Activated T-helper 1 cell treated with anti-CD3 and anti-CD28 coated beads, Interleukin-2, amount 50 U/mL, for 16 hours (primary cell): Measurements from ENCODE around the gene NDST4.
"Not testable (repeated sequence)": the region's sequence is repeated elsewhere in the genome, so short reads cannot be mapped to it uniquely, and the experiment has no call there.

Experiments
- DNase-seq, 2 donors: peaks; one replicate each; pipeline ENCODE4 v3.0.0-alpha.2; 2020; ENCODE audit warnings: low read depth in 1 of 2, low spot score in 1 of 2

Gene NDST4

DNA sequence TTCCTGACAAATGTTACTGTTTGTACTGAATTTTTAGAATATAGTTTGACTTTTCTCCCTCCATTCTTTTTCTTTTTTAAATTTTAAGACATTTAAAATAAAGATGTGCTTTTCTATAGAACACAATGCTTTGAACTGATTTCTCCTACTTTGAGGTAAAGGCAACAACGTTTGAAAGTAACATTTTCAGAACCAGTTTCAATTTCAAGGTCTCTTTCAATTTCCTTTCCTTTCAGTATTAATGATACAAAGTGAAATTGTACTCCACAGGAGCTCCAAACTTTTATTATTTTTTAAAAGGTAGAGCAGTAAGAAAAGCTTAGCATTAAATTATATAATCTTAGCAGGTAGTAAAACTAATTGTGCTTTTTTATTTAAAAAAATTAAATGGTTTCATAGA is 54.9 kb downstream of the NDST4 start:
- no peak for DNase-seq

DNA sequence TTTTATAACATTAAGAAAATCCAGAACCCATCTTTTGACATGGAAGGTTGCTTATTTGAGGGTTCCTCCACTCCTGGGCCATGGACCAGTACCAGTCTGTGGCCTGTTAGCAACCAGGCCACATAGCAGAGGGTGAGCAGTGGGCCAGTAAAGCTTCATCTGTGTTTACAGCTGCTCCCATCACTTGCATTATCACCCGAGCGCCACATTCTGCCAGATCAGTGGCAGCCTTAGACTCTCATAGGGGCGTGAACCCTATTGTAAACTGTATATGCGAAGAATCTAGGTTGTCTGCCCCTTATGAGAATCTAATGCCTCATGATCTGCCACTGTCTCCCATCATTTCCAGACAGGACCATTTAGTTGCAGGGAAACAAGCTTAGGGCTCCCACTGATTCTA is 58.6 kb downstream of the NDST4 start:
- no peak for DNase-seq

- DNase-seq: no peak
Observed at GRCh38 chr4:115053313-115053712, 60.1 kb downstream of the NDST4 start.

DNA sequence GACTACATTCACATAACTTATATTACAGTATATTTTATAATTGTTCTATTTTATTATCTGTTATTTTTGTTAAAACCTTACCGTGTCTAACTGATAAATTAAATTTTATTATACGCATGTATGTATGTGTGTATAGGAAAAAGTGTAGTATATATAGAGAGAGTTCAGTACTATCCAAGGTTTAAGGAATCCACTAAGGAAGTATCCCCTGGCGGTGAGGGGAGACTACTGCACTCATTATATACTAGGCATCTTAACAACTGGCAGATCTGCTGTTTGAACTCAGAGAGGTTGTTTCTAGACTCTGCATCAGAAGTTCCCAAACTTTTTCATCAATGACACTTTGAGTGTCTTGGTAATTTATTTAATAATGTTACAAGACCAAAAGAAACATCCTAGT is 70.9 kb downstream of the NDST4 start:
- no peak for DNase-seq

DNA sequence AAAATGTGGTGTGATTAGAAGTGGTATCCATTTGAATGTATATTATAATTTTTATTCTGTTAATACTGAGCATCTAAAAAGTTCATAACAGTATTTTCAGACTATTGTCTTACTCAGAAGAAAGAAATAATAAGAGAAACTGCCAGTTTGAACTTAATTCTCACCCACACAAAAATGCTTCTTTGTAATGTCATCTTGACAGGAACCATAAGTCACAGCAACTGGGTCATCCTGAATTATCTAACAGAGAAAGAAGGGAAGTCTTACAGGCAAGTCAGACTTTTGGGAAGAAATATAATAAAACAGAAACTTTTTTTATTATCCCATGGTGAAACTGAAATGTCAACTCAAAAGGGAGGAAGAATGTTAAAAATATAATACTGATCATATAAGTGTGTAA is 83.1 kb downstream of the NDST4 start:
- DNase-seq: no peak

- DNase-seq: no peak
Observed at GRCh38 chr4:115028682-115029410, 84.6 kb downstream of the NDST4 start.

DNA sequence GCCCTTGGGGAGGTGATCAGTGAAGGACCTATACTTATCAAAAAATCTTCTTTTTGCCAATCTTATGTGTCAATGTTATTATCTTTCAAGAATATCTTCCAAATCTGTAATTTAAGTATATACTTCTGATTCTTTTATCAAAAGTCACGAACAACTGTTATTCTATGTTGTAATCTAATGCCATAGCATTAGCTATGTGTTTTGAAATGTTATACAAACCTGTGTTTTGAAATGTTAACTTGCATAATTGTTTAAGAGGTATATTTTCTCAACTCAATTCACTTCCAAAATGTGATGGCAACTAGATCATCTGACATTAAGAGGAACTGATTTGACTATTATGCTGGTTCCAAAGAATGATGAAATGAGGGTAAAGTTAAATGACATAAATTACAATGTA is 113.5 kb downstream of the NDST4 start:
- DNase-seq: no peak

GRCh38 chr4:114998316-114998715 is 115.1 kb downstream of the NDST4 start:
- no peak for DNase-seq

DNA sequence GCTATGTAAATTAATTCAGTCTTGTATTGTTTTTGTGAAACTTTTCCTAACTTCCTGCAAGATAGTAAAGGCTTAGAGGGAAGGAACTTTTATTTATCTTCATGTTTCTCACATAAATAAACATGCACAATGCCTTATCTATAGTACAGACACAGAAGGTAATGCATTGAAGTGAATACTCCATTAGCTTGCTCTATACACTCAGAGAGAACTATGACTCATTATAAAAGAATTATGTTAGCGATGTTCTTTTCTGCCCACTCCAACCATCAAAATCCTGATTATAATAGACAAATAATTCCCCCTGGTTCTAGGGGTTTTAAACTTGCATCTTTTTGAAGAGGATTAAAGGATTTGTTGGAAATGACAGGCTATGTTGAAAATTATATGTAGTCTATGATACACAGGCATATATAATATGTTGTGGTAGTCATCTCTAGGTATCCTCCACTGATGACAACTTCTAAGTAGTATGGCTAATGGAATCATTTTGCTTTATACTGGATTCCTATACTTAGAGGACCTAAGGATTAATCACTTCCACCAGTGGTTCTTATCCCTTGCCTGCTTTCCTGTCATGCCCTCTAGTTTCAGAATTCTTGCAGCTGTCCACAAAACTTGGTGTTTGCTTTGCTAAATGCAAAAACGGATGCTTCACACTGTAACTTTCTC is 115.7 kb downstream of the NDST4 start:
- no peak for DNase-seq

DNA sequence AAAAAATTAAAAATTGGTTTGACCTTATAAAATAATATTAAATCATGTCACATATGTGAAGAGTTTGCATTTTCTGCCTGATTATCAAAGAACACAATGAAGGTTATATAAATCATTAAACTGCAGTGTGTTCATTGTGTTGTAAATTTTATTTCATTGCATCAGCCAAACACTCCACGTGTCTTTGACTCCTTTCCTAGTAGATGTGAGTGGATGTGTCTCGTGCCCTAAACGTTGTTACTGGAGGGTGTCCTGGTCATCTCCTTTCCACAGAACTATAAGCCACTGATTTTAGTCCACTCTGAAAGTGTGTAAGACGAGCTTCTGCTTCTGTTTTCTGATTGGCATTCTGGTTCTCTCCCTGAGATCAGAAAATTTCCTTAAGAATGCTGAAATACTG is 127.3 kb downstream of the NDST4 start:
- DNase-seq: no peak

DNA sequence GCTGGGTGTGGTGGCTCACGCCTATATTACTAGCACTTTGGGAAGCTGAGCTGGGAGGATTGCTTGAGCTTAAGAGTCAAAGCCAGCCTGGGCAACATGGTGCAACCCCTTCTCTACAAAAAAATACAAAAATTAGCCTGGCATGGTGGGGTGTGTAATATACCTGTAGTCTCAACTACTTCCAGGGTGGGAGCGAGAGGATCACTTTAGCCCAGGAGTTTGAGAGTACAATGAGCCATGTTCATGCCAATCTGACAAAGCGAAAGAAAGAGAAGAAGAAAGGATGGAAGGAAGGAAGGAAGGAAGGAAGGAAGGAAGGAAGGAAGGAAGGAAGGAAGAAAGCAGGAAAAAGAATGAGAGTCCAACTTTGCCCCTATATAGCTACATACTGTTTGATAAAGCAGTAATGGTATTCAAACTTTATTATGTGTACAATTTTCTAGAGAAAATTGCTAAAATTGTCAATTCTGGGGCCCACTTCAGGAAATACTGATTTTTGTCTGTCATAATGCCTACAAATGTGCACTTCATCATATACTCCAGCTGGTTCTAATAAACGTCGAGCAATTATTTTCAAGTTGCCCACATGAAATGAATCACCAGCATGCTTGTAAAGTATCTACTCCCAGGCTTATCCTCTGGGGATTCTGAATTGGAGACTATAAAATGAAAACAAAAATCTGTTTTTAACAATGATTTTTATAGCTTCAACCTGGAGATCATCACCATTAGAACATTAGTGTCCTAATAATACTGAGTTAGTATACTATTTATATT is 132.3 kb downstream of the NDST4 start:
- DNase-seq: no peak

DNA sequence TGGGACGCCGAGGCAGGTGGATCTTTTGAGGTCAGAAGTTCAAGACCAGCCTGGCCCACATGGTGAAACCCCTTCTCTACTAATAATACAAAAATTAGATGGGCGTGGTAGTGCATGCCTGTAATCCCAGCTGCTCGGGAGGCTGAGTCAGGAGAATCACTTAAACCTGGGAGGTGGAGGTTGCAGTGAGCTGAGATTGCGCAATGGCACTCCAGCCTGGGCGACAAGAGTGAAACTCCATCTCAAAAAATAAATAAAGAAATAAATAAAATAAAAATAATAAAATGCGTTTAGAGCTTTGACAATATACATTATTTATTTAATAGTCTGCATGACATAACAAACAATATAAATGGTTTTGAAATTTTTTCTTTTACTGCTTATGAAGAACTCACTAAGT is 133.0 kb downstream of the NDST4 start:
- DNase-seq: not testable (repeated sequence)

DNA sequence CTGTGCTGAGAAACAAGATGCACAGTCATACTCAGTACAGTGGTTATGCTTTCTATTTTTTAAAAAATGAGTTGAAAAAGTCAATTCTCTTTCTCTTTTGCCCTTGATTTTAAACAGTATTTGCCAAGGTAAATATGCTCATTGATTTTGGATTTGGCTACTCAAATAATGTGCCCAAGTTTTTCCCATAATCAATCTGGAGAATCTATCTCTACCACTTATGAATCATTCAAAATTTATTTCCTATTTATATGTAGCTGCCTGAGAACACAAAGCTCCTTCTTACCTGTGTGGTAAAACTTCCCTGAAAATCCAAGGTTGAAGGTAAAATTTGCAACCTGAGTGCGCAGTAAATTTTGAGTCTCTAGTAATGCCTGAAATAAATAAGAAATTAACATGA is 136.5 kb downstream of the NDST4 start:
- DNase-seq: no peak

DNA sequence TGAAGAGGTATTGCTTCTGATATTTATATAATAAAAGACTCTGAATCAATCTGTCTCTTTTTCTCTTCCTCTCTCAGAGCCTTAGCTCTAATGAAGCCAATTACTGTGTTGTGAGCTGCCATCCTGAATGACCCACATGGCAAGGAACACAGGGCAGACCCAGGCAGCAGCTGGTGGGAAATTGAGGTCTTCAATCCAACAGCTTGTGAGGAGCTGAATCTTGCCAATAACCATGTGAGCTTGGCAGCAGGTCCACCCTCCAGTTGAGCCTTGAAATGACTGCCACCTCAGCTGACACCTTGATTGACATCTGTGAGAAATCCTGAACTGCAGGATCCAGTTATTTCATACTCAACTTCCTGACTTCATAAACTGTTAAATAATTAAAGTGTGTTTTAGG is 149.4 kb downstream of the NDST4 start:
- no peak for DNase-seq

DNA sequence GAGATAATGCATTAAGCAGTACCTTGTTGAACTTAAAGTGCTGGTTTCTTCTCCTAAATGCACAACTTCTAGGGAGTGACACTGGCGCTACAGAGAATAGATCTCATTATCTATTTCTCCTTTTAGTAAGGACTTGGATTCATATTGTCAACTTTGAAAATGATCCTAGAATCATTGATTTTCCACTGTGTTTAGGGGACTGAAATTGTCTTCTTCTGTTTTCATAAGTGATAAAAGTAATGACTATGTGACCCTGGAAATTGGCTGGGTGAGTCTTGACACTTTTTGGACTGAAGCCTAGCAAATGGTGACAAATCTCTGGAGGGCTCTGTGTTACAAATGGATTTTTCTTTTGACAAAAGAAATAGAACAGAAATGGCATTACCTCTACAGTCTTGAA is 167.8 kb downstream of the NDST4 start:
- DNase-seq: no peak

DNA sequence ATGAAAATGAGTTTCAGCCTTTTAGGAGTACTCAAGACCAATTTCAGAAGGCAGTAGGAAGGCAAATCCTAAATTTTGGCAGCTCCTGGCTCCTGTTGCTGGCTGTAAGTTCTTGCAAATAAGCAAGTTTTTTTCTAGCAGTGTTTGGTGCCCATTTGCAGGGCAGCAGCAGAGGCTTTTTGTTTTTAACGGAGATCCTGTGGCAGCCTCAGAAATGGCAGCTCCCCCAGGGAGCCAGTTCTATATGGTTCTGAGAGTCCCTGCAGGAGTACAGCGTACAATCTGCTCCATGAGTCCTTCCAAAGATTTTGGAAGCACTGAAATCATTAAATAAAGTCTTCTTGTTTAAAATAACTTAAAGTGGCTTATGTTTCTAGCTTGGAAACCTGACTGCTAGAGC is 171.9 kb downstream of the NDST4 start:
- no peak for DNase-seq

- no peak for DNase-seq
Observed at GRCh38 chr4:114927881-114928280, 185.5 kb downstream of the NDST4 start.

- no peak for DNase-seq
Observed at GRCh38 chr4:114926583-114926982, 186.8 kb downstream of the NDST4 start.

- no peak for DNase-seq
Observed at GRCh38 chr4:114924311-114924710, 189.1 kb downstream of the NDST4 start.

DNA sequence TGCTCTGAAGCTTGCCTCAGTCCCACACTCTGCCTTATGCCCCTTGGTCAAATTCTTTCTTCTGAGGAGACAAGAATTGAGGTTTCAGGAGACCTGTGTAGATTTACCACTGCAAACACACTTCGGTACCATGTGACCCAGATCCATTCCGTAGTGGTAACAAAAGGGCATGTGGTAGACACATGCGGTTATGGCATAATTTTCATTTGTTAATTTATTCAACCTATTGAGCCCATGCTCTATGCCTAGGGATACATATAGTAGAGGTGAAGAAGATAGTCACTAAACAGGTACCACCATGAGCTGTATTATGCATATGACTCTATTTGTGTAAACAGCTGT is 190.9 kb downstream of the NDST4 start:
- no peak for DNase-seq

- no peak for DNase-seq
Observed at GRCh38 chr4:114921790-114922591, 191.4 kb downstream of the NDST4 start.

- no peak for DNase-seq
Observed at GRCh38 chr4:114921191-114921590, 192.2 kb downstream of the NDST4 start.
